ENCODE data around the gene ABHD12B.

DNA sequence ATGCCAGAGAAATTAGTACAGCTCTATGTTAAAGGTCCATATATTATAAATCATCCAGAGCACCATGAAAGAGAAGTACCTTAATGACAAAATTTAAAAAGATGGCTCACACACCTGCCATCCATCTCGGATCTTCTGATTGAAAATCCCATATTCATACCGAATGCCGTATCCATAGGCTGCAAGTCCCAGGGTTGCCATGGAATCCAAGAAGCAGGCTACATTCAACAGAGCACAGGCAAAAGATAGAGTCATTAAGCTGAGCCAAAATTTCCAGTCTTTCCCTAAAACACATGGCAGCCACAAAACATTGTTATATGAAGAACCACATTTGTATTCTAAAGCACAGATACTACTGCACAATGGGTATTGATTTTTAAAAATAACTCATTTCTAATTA, 59.7 kb downstream of the ABHD12B start:
- TF ChIP-seq, protein P1, sequence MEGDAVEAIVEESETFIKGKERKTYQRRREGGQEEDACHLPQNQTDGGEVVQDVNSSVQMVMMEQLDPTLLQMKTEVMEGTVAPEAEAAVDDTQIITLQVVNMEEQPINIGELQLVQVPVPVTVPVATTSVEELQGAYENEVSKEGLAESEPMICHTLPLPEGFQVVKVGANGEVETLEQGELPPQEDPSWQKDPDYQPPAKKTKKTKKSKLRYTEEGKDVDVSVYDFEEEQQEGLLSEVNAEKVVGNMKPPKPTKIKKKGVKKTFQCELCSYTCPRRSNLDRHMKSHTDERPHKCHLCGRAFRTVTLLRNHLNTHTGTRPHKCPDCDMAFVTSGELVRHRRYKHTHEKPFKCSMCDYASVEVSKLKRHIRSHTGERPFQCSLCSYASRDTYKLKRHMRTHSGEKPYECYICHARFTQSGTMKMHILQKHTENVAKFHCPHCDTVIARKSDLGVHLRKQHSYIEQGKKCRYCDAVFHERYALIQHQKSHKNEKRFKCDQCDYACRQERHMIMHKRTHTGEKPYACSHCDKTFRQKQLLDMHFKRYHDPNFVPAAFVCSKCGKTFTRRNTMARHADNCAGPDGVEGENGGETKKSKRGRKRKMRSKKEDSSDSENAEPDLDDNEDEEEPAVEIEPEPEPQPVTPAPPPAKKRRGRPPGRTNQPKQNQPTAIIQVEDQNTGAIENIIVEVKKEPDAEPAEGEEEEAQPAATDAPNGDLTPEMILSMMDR (IDR thresholded peaks at IDR 0.05) = no peak
- no peak for TF ChIP-seq POLR2A (IDR thresholded peaks at IDR 0.05)

All from gastroesophageal sphincter (tissue), 3 donors.